ENCODE results near the gene ACYP2.

The ACYP2 gene

GRCh38 chr2:54330162-54330925 lies 214.9 kb downstream of the ACYP2 start:
- no peak for TF ChIP-seq CTCF (IDR thresholded peaks at IDR 0.05; ENCODE audit: borderline replicate concordance, control extremely low read depth, extremely low read depth, insufficient read depth, missing control alignments)
- in situ Hi-C loops (cut with MboI; ENCODE audit: low sequenced_read_pairs, unreplicated experiment): no loop called here
- DNase-seq (ENCODE audit: low spot score): peak; percentile 94

- in situ Hi-C loops (cut with MboI; ENCODE audit: low sequenced_read_pairs, unreplicated experiment): no loop called here
- peak; percentile 25 for DNase-seq (ENCODE audit: low spot score)
- no peak for TF ChIP-seq CTCF (IDR thresholded peaks at IDR 0.05; ENCODE audit: borderline replicate concordance, control extremely low read depth, extremely low read depth, insufficient read depth, missing control alignments)
Measured at GRCh38 chr2:54330926-54331835, 215.8 kb downstream of the ACYP2 start.

- no peak for TF ChIP-seq CTCF (IDR thresholded peaks at IDR 0.05; ENCODE audit: borderline replicate concordance, control extremely low read depth, extremely low read depth, insufficient read depth, missing control alignments)
- in situ Hi-C loops (cut with MboI; ENCODE audit: low sequenced_read_pairs, unreplicated experiment): no loop called here
- DNase-seq (ENCODE audit: low spot score): no peak
Measured at GRCh38 chr2:54332386-54332785, 217.0 kb downstream of the ACYP2 start.

- in situ Hi-C loops (cut with MboI; ENCODE audit: low sequenced_read_pairs, unreplicated experiment): no loop called here
- DNase-seq (ENCODE audit: low spot score): no peak
Measured at GRCh38 chr2:54336136-54336976, 220.9 kb downstream of the ACYP2 start.

GRCh38 chr2:54336977-54337255 lies 221.5 kb downstream of the ACYP2 start:
- in situ Hi-C loops (cut with MboI; ENCODE audit: low sequenced_read_pairs, unreplicated experiment): no loop called here
- DNase-seq (ENCODE audit: low spot score): no peak
- TF ChIP-seq CTCF (IDR thresholded peaks at IDR 0.05; ENCODE audit: borderline replicate concordance, control extremely low read depth, extremely low read depth, insufficient read depth, missing control alignments): no peak

More at GRCh38 chr2:54336136-54336976, 220.9 kb downstream of the ACYP2 start:
- no peak for TF ChIP-seq CTCF (IDR thresholded peaks at IDR 0.05; ENCODE audit: borderline replicate concordance, control extremely low read depth, extremely low read depth, insufficient read depth, missing control alignments)

GRCh38 chr2:54341656-54342055 lies 226.2 kb downstream of the ACYP2 start:
- no peak for TF ChIP-seq CTCF (IDR thresholded peaks at IDR 0.05; ENCODE audit: borderline replicate concordance, control extremely low read depth, extremely low read depth, insufficient read depth, missing control alignments)
- no peak for DNase-seq (ENCODE audit: low spot score)
- in situ Hi-C loops (cut with MboI; ENCODE audit: low sequenced_read_pairs, unreplicated experiment): no loop called here

All from GM13976 (cell line).